H1 (cell line): ENCODE measurements around the gene ENOX2.

Experiments
- CTCF ChIP-seq, 3 experiments: IDR thresholded peaks; 1 replicate in 2 of 3; 2 replicates in 1 of 3; pipeline versions ENCODE4 v1.5.1 to v1.6.1; 2011; ENCODE audit warnings: low read length in 3 of 3, mild to moderate bottlenecking in 3 of 3, inconsistent platforms in 2 of 3, low read depth in 1 of 3, moderate library complexity in 1 of 3; ENCODE audit not compliant: insufficient read depth in 1 of 3; ENCODE audit errors: control extremely low read depth in 1 of 3
- HDAC2 ChIP-seq, 2 experiments: fragments of 300-600 bp in 1 of 2; sonication (generic) in 1 of 2; IDR thresholded peaks; 2 replicates each; pipeline ENCODE4 v1.6.1; 2011 to 2012; ENCODE audit warnings: low read depth in 2 of 2, low read length in 2 of 2, mild to moderate bottlenecking in 2 of 2, moderate library complexity in 2 of 2, borderline replicate concordance in 1 of 2, inconsistent platforms in 1 of 2
- POLR2AphosphoS5 ChIP-seq: IDR thresholded peaks from 2 replicates; pipeline ENCODE4 v1.6.1; 2011; ENCODE audit warnings: low read depth, low read length
- SUZ12 ChIP-seq: fragments of 200-600 bp; sonication (generic); IDR thresholded peaks from 2 replicates; pipeline ENCODE4 v1.6.1; 2012; ENCODE audit warnings: mild to moderate bottlenecking, inconsistent platforms, low read length, moderate library complexity, mixed read lengths

- TF ChIP-seq CTCF (IDR thresholded peaks at IDR 0.05; ENCODE audit: control extremely low read depth in 1 of 3, insufficient read depth in 1 of 3, low read depth in 1 of 3, low read length in 3 of 3) (no peak), SUZ12 (no peak), POLR2AphosphoS5 (no peak), HDAC2 (IDR thresholded peaks at IDR 0.05; ENCODE audit: borderline replicate concordance in 1 of 2, low read depth in 2 of 2, low read length in 2 of 2) (no peak)
These were observed 276.5 kb downstream of the ENOX2 start for GRCh38 chrX:130626521-130626920.
